GM12874 (cell line): Measurements from ENCODE around the gene LMX1B.

ENCODE experiments used
- TF ChIP-seq, protein P1 (sequence below): IDR thresholded peaks from 2 replicates; pipeline ENCODE4 v1.5.1; 2011; ENCODE audit warnings: low read depth, mild to moderate bottlenecking, control low read depth, low read length, moderate library complexity; ENCODE audit not compliant: insufficient read depth

The LMX1B gene

DNA sequence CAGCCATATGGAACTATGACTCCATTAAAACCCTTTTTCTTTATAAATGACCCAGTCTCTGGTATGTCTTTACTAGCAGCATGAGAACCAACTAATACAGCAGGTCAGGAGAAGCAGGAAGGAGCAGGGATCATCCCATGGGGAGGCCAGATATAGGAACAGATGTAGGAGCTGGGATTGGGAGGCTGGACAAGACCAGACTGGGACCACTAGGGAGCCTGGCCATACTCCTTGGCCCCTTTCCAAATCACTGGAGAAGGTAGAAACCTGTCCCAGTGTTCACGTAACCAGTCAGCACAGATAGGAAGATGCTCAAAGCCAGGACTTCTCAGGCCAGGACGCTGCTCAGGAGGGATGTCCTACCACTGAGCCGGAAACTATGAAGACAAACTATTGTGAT, 95.5 kb downstream of the LMX1B start:
- TF ChIP-seq, protein P1, sequence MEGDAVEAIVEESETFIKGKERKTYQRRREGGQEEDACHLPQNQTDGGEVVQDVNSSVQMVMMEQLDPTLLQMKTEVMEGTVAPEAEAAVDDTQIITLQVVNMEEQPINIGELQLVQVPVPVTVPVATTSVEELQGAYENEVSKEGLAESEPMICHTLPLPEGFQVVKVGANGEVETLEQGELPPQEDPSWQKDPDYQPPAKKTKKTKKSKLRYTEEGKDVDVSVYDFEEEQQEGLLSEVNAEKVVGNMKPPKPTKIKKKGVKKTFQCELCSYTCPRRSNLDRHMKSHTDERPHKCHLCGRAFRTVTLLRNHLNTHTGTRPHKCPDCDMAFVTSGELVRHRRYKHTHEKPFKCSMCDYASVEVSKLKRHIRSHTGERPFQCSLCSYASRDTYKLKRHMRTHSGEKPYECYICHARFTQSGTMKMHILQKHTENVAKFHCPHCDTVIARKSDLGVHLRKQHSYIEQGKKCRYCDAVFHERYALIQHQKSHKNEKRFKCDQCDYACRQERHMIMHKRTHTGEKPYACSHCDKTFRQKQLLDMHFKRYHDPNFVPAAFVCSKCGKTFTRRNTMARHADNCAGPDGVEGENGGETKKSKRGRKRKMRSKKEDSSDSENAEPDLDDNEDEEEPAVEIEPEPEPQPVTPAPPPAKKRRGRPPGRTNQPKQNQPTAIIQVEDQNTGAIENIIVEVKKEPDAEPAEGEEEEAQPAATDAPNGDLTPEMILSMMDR: no peak

DNA sequence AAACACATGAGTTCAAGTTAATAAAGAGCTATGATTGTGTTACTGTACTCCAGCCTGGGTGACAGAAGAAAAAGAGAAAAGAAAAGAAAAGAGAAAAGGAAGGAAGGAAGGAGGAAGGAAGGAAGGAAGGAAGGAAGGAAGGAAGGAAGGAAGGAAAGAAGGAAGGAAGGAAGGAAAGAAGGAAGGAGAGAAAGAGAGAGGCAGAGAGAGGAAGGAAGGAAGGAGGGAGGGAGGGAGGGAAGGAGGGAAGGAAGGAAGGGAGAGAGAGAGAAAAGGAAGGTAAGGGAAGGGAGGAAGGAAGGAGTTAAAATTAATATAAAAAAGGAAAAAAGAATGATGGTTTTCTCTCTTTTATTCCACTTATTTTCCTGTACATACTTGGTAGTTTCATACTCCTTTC, 101.7 kb downstream of the LMX1B start:
- TF ChIP-seq, protein P1: no peak

DNA sequence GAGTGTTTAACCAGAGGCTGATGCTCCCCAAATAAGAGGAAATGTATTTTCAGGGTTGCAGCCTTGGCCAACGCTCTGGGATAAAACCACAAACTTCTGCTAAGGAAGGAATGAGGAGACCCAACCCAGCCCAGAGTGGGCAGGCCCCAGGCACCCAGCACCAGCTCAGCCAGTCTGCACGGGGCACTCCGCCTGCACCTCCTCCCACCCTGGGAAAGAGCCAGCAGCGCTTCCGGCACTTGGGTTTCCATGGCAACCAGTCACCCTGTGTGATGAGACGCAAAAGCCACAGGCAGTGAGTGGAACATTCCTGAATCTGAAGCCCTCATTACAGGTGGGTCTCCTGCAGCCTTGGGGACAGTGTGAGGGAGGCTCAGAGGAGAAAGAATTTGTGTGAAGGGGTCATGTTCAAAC, 105.9 kb downstream of the LMX1B start:
- TF ChIP-seq, protein P1: no peak

DNA sequence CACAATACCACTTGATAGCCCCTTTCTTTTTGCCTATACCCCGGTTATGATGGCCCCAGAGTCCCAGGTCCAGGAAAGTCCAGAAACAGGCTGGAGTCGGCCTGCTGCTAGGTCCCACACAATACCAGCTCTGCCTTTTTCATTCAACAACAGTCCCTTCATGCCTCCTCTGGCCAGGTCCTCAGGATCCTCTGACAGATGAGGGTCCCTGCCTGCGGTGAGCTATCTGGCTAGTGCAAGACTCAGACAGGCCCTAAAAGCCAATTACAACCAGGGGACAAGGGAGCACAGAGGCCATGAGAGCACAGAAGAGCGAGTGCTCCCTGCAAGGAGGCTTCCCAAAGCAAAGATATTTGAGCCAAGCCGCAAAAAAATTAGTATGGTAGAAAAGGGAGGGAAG, 106.3 kb downstream of the LMX1B start:
- TF ChIP-seq, protein P1: no peak

DNA sequence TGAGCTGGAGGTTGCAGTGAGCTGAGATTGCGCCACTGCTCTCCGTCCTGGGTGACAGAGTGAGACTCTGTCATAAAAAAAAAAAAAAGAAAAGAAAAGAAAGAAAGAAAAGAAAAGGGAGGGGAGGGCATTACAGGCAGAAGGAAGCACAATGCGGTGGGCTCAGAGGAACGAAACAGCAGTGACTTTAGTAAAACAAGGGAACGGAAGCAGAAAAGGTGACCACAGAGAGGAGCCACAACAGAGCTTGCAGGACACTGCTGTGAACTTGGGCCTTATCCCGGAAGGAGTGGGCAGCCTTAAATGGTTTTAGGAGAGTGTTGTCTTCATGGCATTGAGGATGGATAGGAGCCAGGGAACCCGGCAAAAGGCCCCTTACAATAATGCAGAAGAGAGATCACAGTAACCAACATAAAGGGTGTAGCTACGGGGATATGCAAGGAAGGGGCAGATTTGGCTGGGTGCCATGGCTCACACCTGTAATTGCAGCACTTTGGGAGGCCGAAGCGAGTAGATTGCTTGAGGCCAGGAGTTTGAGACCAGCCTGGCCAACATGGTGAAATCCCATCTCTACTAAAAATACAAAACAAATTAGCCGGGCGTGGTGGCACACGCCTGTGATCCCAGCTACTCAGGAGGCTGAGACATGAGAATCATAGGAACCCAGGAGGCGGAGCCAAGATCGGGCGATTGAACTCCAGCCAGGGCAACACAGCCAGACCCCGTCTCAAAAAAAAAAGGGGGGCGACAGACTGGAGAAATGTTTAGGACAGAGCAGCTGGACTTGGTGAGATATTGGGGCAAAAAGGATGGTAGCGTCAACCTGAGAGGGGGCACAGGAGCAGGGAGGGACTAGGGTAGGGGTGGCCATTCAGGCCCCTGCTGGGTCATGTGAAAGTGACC, 107.2 kb downstream of the LMX1B start:
- TF ChIP-seq, protein P1: no peak

DNA sequence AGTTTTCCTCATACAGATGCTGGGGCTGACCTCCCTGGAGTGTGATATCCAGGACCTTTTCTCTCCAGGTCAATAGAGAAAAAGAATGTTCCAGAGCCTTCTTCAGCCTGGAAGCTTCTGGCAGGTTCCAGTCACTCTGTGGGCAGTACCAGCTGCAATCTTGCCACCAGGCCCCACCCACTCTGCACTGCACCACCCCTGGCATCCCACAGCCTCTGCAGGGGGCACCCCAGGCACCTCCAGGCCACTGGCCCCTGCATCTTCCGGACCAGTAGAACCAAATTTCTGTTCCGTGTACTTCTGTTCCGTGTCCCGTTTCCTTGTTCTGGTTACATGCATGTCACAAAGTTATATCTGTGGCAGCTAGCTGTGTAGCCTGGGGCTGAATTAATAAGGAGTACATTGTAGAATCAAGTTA, 107.8 kb downstream of the LMX1B start:
- TF ChIP-seq, protein P1: no peak

DNA sequence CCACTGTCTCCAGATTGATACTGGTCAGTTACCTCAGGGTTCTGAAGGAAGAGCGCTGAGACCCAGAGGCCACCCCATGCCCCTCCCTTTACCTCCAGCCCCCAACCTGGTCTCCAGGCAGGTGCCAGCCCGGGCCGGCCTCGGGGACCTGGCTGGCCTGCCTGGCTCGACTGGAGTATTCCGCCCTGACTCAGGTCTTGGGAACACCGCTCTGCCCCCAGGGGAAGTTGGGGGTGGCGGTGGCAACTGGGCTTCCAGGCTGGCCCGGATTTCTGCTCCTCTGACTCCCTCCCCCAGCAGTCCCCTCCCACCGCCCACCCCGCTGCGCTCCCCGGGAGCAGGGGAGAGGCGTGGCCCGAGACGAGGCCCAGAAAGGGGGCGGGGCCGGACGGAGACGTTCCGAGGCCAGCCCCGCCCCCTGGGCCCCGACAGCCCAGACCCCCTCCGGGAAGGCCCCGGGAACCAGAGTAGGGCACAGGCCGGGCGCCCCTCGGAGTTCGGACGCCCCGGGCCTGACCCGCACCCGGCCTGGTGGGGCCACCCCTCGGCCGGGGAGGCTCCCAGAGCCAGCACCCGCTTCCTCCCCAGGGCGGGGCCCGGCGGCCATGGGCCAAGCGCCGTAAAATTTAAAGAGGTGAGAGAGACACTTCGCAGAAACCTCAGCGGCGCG, 108.7 kb downstream of the LMX1B start:
- TF ChIP-seq, protein P1: no peak
